NCI-H2227 (cell line): ENCODE results near the gene DOCK4.
A peak's percentile ranks its signal among the peaks of the same experiment; 100 is the strongest.

Source experiments
- DNase-seq: peaks from one replicate; lab custom pipeline; 2025; ENCODE audit not compliant: unreplicated experiment; lab: John Stamatoyannopoulos, UW

The DOCK4 gene

GRCh38 chr7:112115880-112116279 lies 90.3 kb downstream of the DOCK4 start:
- no peak for DNase-seq

DNA sequence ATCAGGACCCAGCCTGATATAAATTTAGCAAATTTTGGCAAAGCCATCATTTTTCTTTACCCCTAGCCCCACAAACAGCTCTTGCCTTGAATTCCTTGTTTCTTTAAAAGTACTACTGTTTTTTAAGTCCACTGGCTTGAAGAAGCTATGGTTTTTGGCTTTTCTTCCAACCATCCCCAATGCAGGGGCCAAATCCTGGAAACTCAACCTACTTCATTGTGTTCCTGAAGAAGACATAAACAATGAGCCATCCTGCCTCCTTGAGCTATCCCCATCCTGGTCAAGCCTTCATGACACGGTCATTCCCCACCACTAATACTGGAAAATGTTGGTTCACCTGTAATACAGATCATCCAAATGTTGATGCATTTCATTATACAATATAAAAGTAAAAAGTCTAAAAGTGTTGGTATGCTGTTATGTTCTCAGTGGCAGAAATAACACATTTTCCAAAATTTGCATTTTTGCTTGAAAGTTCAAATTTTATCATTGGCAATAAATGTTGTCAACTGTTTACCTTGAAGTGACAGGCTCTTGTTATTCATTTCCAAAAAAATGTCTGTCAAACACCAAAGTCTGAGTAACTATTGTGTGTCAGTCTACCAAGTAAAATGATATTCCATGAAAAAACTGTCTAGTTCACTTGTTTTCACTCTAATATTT lies 92.2 kb downstream of the DOCK4 start:
- DNase-seq: no peak

DNA sequence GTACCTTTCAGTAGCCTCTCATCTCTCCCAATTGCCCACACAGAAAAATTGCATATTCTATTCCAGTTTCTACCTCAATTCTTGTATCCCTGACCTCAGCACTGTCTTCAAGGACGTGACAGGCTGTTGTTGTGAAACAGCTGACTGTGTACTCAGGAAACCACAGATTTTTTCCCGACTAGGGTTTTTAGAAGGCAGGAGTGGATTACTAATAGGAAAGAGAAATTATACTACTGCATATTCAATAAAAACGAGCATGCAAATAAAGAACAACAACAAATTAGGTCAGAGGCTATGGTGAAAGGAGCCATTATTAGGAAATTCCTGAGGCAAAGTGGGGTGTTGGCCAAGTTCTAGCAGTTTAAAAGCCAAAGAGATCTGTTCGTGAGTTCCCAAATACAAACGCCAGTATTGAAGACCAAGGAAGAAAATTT lies 93.4 kb downstream of the DOCK4 start:
- DNase-seq: no peak

DNA sequence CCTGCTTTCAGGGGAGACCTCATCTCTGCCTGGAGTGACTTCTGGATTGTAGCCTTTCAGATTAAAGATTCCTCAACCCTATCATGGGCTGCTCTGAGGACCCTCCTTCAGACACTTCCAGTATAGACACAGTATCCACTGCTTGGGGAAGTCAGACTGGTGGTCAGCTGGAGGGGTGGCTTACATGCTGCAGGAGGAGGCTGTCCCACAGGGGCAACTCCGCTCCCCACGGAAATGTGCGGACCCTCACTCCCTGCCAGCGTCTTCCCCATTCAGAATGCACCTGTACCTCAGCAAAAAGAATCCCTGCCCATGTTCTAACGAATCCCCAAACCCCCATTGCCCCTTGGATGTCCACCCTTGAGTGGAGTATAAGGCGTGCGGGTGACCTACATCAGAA lies 95.5 kb downstream of the DOCK4 start:
- DNase-seq: no peak

DNA sequence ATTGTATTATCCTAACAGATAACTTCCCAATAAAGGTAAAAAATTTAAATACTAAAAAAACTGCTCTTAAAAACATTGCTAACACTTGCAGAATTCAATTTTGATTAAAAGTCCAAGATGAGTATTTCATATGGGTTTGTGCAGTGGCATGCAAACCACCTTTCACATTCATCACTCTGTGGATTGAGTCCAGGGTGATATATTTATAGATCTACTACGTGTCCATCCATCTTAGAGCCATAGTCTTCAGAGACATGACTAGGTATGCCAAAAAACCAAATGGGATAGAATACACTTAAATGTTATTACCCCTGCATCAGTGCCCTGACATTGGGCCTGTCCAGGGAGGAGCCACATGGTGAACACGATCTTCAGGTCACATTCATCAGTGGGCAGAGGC lies 96.0 kb downstream of the DOCK4 start:
- no peak for DNase-seq

GRCh38 chr7:112108981-112109380 lies 97.2 kb downstream of the DOCK4 start:
- DNase-seq: no peak

- no peak for DNase-seq
Measured at GRCh38 chr7:112105584-112106530, 100.3 kb downstream of the DOCK4 start.

- peak; percentile 79 for DNase-seq
Measured at GRCh38 chr7:112104120-112104519, 102.1 kb downstream of the DOCK4 start.

GRCh38 chr7:112103246-112103645 lies 103.0 kb downstream of the DOCK4 start:
- DNase-seq: no peak

DNA sequence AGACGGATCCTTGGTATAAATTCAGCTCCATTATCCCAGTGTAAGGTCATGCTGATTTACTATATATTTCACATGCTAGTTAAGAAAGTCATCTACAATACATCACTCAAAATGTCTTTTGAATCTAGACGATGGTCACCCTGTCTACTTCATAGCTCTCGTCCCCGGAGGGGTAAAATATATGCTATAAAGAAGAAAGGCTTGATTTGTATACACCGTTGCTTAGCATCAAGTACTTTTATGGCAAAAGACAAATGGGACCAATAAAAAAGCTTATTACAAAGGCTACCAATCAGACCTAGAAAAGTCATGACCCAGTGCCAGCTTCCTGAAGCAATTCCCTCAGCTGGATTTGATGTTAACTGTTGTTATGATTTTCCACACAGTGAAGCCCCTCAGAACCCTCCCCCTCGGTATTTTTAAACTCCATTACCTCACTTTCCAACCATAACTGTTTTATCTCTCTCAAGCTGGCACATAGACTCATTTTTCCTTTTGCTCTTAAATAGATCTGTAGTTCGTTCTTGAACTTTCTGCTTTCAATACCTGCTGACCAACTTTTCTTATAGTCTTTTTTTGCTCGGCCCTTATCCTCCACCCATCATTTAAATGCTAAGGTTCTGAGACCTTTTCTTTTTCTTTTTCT lies 104.9 kb downstream of the DOCK4 start:
- DNase-seq: peak; percentile 28

- DNase-seq: no peak
Measured at GRCh38 chr7:112097524-112097923, 108.7 kb downstream of the DOCK4 start.

DNA sequence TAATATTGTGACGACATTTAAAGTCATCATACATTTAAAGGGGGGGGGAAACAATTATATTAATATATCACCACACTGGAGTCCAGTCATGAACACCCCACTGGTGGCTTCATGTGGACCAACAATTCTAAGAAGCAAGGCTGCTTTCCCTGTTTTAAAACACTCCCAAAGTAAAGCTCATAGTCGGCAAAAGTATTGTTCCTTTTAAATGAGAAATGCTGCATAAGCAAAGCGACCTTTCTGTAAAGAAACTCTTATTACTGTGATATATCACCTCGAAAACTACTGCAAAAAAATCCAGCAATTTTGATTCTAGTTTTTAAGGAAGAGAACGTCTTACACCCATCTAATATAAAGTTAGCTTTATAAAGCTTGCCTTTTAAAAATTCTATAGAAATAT lies 112.8 kb downstream of the DOCK4 start:
- no peak for DNase-seq

GRCh38 chr7:112092709-112093395 lies 113.3 kb downstream of the DOCK4 start:
- peak; percentile 20 for DNase-seq

- DNase-seq: no peak
Measured at GRCh38 chr7:112092306-112092705, 113.9 kb downstream of the DOCK4 start.

GRCh38 chr7:112091768-112092167 lies 114.4 kb downstream of the DOCK4 start:
- DNase-seq: no peak

DNA sequence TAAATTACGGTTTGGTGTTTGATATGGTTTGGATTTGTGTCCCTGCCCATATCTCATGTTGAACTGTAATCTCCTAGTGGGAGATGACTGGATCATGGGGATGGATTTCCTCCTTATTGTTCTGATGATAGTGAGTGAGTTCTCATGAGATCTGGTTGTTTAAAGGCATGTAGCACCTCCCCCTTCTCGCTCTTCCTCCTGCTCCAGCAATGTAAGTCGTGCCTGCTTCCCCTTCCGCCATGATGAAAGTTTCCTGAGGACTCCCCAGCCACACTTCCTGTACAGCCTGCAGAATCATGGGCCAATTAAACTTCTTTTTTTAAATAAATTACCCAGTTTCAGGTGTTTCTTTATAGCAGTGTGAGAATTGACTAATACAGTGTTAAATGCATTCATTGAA lies 116.6 kb downstream of the DOCK4 start:
- DNase-seq: no peak

DNA sequence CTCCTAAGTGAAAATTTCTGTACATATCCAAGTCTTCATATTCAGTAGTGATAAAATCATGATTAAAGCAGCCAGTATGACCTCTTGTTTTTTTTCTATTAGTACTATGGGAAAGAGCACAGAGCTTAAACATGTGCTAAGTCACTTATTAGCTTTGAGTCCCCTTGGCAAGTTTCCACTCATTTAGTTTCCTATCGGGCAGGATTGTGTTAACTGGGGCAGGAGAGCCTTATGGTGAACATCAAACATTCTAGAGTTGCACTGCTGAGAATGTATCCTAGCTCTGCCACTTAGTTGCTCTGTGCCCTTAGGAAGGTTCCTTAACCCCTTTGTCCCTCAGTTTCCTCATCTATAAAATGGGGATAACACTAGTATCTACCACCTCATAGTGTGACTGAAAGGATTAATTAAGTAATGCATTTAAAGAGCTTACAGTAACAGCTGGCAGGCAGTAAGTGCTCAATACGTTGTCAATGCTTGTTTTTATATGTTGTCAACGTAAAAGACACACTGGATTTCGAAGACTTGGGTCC lies 117.6 kb downstream of the DOCK4 start:
- no peak for DNase-seq

DNA sequence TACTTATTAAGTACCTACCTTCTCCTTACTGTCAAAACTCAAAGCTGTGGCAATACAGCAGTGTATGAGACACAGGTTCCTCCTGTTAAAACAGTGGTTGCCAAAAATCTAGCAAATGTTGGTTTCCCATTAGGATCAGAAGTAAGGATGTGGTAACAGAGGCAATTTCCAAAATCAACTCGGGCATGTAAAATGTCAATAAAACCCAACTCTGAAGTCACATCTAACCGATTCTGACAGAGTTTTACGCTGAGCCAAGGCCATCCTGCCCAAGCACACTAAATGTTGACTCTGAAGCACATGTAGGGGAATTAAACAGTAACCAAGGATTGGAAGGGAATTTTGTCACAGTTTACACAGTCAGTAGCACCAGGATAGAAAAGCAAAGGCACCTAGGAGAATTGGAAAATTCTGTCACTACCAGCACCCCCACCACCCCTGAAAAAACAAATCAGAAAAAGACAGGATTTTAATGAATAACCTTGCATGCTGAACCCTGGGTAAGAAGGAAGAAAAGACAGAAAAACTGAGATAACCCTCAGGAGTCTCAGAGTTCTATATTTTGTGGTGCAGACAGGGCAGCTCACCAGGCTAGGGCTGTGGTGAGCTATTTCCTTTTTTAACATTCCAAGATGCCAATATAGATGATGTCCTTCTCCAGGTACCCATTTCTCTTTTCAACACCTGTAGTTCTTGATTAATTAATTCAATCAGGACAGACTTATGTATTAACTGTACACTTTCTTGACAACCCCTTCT lies 119.5 kb downstream of the DOCK4 start:
- DNase-seq: no peak

DNA sequence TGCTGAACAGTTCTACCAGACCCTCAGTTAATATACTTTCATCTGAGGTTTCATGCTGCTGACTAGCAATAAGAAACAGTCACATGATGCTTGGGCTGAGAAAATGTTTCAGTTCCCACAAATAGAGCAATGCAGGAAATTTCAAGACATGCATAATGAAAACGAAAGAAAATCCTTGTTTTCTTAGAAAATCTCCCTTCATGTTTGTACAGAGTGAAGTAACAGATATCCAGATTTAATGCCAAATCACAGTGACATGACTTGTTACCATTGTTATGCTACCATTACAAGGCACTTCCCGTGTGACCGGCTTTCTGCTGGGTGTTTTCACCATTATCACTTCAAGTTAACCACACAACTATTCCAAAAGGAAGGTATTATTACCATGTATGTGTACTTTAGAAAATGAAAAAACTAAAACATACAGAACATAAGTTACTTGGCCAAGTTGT lies 121.7 kb downstream of the DOCK4 start:
- DNase-seq: no peak

DNA sequence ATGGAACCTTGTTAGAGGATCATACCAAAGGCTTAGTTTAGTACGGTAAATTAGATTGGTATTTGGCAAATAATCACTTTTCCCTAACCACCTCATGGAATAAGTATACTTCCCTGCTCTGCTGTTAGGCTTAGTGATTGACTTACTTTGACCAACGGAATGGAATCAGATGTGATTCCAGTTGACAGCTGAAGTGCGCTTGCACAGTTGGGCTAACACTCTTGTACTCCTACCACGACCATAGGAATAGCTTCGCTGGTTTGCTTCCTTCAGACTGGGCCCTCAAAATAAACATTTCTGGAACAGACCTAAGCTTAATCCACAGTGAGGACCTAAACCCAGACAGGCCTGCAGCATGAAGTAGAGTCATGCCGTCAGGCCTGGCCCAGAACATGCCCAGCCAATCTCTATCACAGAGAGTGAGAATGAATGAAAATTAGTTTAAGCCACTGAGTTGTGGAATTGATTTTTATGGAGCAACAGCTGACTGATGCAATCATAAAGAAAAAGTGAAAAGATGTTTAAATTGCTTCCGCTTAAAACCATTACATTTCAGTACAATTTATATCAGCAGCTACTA lies 122.3 kb downstream of the DOCK4 start:
- no peak for DNase-seq
